ENCODE data around the gene CTR9.

GRCh38 chr11:10808235-10808552 lies 57.1 kb downstream of the CTR9 start:
- no peak for TF ChIP-seq CTCF (IDR thresholded peaks at IDR 0.05)
- no peak for TF ChIP-seq ZNF512 (CRISPR knock-in tag; IDR thresholded peaks at IDR 0.05; ENCODE audit: borderline replicate concordance)
- no peak for TF ChIP-seq MAX (CRISPR knock-in tag; IDR thresholded peaks at IDR 0.05)
